ENCODE measurements around the gene GON7.

- TF ChIP-seq POLR2AphosphoS5 (IDR thresholded peaks at IDR 0.05; ENCODE audit: borderline replicate concordance, low read depth, low read length) (no peak), FOXP2 (optimal IDR thresholded peaks at IDR 0.05; ENCODE audit: control extremely low read depth, extremely low read length, insufficient read depth) (no peak), EZH2 (IDR thresholded peaks at IDR 0.05) (no peak)
These were observed 43.3 kb downstream of the GON7 start for GRCh38 chr14:93163564-93163963.
